GM23248 (cell line): ENCODE measurements around the gene TMOD3. TPM values are rescaled to one million over a fixed set of nuclear protein-coding genes. Genes with fewer than 3 reads are reported as not detected.
"Not testable (repeated sequence)": the region's sequence is repeated elsewhere in the genome, so short reads cannot be mapped to it uniquely, and the experiment has no call there.

Source experiments
- DNase-seq: peaks from one replicate; pipeline ENCODE4 v3.0.0-alpha.2; 2015
- H2AFZ ChIP-seq: fragments of 200-600 bp; sonication (generic); 2 replicates; pipeline ENCODE4 v1.6.1; 2016; ENCODE audit warnings: antibody characterized with exemption
- H3F3A ChIP-seq: fragments of 200-600 bp; sonication (generic); 2 replicates; pipeline ENCODE4 v1.6.1; 2016; ENCODE audit warnings: mild to moderate bottlenecking, antibody characterized with exemption, mixed run types; ENCODE audit not compliant: insufficient read depth
- H3K27ac ChIP-seq: fragments of 200-600 bp; sonication (generic); 2 replicates; pipeline ENCODE4 v1.5.1; 2016; ENCODE audit warnings: mild to moderate bottlenecking
- H3K27me3 ChIP-seq: fragments of 200-600 bp; sonication (generic); replicated peaks from 2 replicates; pipeline ENCODE4 v1.6.1; 2016; ENCODE audit warnings: mild to moderate bottlenecking; ENCODE audit not compliant: insufficient read depth
- H3K36me3 ChIP-seq: fragments of 200-600 bp; sonication (generic); 2 replicates; pipeline ENCODE4 v1.6.1; 2016; ENCODE audit warnings: low read depth, mild to moderate bottlenecking
- H3K4me1 ChIP-seq: fragments of 200-600 bp; sonication (generic); 2 replicates; pipeline ENCODE4 v1.6.1; 2016; ENCODE audit warnings: mild to moderate bottlenecking; ENCODE audit not compliant: insufficient read depth
- H3K4me2 ChIP-seq: fragments of 200-600 bp; sonication (generic); one replicate; pipeline ENCODE4 v1.6.1; 2016; ENCODE audit warnings: mild to moderate bottlenecking; ENCODE audit not compliant: unreplicated experiment
- H3K4me3 ChIP-seq: fragments of 200-600 bp; sonication (generic); 2 replicates; pipeline ENCODE4 v1.5.1; 2016; ENCODE audit warnings: mild to moderate bottlenecking
- H3K79me2 ChIP-seq: fragments of 200-600 bp; sonication (generic); 2 replicates; pipeline ENCODE4 v1.6.1; 2016; ENCODE audit warnings: mild to moderate bottlenecking; ENCODE audit not compliant: insufficient read depth
- H3K9ac ChIP-seq: fragments of 200-600 bp; sonication (generic); 2 replicates; pipeline ENCODE4 v1.6.1; 2016; ENCODE audit warnings: mild to moderate bottlenecking
- H3K9me2 ChIP-seq: fragments of 200-600 bp; sonication (generic); 2 replicates; pipeline ENCODE4 v1.6.1; 2016; ENCODE audit warnings: mixed run types, mild to moderate bottlenecking, moderate library complexity; ENCODE audit not compliant: insufficient read depth
- H3K9me3 ChIP-seq: fragments of 200-600 bp; sonication (generic); one replicate; pipeline ENCODE4 v1.6.1; 2017; ENCODE audit warnings: low read depth
- H4K20me1 ChIP-seq: fragments of 200-600 bp; sonication (generic); 2 replicates; pipeline ENCODE4 v1.6.0; 2016; ENCODE audit not compliant: insufficient read depth
- EZH2 ChIP-seq: fragments of 200-600 bp; sonication (generic); IDR thresholded peaks from 2 replicates; pipeline ENCODE4 v1.6.1; 2018; ENCODE audit warnings: antibody characterized with exemption, mild to moderate bottlenecking; ENCODE audit not compliant: insufficient read depth, poor library complexity, severe bottlenecking
- EZH2phosphoT487 ChIP-seq: fragments of 200-600 bp; sonication (generic); IDR thresholded peaks from 2 replicates; pipeline ENCODE4 v1.6.1; 2018; ENCODE audit warnings: antibody characterized with exemption, moderate library complexity, mild to moderate bottlenecking, low read depth; ENCODE audit not compliant: insufficient read depth
- WGBS, 2 experiments: methylation state at CpG; one replicate each; pipeline ENCODE4 v1.1.6; 2015 to 2017; ENCODE audit warnings: low lambda C conversion rate in 2 of 2, low coverage in 1 of 2; ENCODE audit errors: missing lambda C conversion rate in 2 of 2; 5-methylcytosine and 5-hydroxymethylcytosine counted together
- in situ Hi-C: fragments of 300-500 bp; cut with MboI; formaldehyde crosslinking; loops from 2 replicates; pipeline ENCODE4 v1.15.0; 2020
- polyA plus RNA-seq: library from polyadenylated mRNA; unstranded; fragments of >200 nt; fragmentation: Nextera tagmentation; extraction: Ambion mirVana; gene quantifications from 2 replicates; pipeline ENCODE4 v1.2.1, GENCODE V29; 2016
- total RNA-seq: library from RNA; depleted of rRNA; stranded (reverse); fragments of >200 nt; shearing (Covaris generic); gene quantifications from 2 replicates; pipeline ENCODE4 v1.2.3, GENCODE V29; 2014

TMOD3 gene
- total and polyA plus RNA-seq, 2 experiments from 2014 or later: 35.1 to 47.2 TPM

GRCh38 chr15:51783967-51784366 is 45.5 kb upstream of the TMOD3 start:
- no peak for DNase-seq
- no peaks in the 10 kb centered on the region for H3K27me3 ChIP-seq
- no peaks in the 10 kb centered on the region for H3K4me1 ChIP-seq
- no peak for TF ChIP-seq EZH2
- TF ChIP-seq EZH2phosphoT487: no peak
- no peaks in the 10 kb centered on the region for H3K9me3 ChIP-seq
- H3K79me2 ChIP-seq: no peaks in the 10 kb centered on the region
- in situ Hi-C loops: no loop called here
- H3F3A ChIP-seq: no peaks in the 10 kb centered on the region
- H2AFZ ChIP-seq: no peak overlapping the region
- H3K9ac ChIP-seq: no peak overlapping the region
- H3K4me2 ChIP-seq: no peak overlapping the region
- 92 to 94% methylated on average over 3 of the region's 3 CpGs for WGBS, 2 experiments
- no peak overlapping the region for H3K27ac ChIP-seq
- peaks cover 8% of the 10 kb centered on the region; the same call in 1 of the 2 replicates for H3K36me3 ChIP-seq
- H4K20me1 ChIP-seq: no peaks in the 10 kb centered on the region
- no peaks in the 10 kb centered on the region for H3K9me2 ChIP-seq
- no peak overlapping the region for H3K4me3 ChIP-seq

- in situ Hi-C loops, H3K4me3 ChIP-seq: not testable (repeated sequence)
- WGBS, 2 experiments: 90 to 94% methylated on average over 10 to 11 of the region's 11 CpGs
Measured at GRCh38 chr15:51787130-51787529, 42.3 kb upstream of the TMOD3 start.

DNA sequence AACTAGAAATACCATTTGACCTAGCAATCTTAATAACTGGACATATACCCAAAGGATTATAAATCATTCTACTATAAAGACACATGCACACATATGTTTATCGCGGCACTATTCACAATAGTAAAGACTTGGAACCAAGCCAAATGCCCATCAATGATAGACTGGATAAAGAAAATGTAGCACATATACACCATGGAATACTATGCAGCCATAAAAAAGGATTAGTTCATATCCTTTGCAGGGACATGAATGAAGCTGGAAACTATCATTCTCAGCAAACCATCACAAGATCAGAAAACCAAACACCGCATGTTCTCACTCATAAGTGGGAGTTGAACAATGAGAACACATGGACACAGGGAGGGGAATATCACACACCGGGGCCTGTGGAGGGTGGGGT is 37.0 kb upstream of the TMOD3 start:
- H4K20me1 ChIP-seq, H3K9me2 ChIP-seq, H3K27ac ChIP-seq, in situ Hi-C loops, H3K9me3 ChIP-seq, H3K4me2 ChIP-seq, H2AFZ ChIP-seq, H3F3A ChIP-seq, H3K9ac ChIP-seq, H3K36me3 ChIP-seq, H3K4me1 ChIP-seq, H3K79me2 ChIP-seq, H3K27me3 ChIP-seq, DNase-seq, H3K4me3 ChIP-seq: not testable (repeated sequence)
- 95 to 96% methylated on average over 4 of the region's 4 CpGs for WGBS, 2 experiments

More at GRCh38 chr15:51787130-51787529, 42.3 kb upstream of the TMOD3 start:
- H3F3A ChIP-seq, H3K27me3 ChIP-seq, H3K36me3 ChIP-seq, H3K27ac ChIP-seq, H3K9ac ChIP-seq, H2AFZ ChIP-seq, DNase-seq, H3K9me3 ChIP-seq, H3K4me2 ChIP-seq, H4K20me1 ChIP-seq, H3K9me2 ChIP-seq, H3K79me2 ChIP-seq, H3K4me1 ChIP-seq: not testable (repeated sequence)

- Histone ChIP-seq H3K9ac (no peak overlapping the region), H2AFZ (no peak overlapping the region), H3K4me1 (no peaks in the 10 kb centered on the region), H3K36me3 (no peaks in the 10 kb centered on the region), H3K9me3 (no peaks in the 10 kb centered on the region), H3K9me2 (no peaks in the 10 kb centered on the region), H4K20me1 (no peaks in the 10 kb centered on the region), H3F3A (no peaks in the 10 kb centered on the region; the same call in 1 of the 2 replicates), H3K27me3 (no peaks in the 10 kb centered on the region), H3K4me2 (no peak overlapping the region), H3K4me3 (no peak overlapping the region), H3K79me2 (no peaks in the 10 kb centered on the region), H3K27ac (no peak overlapping the region)
- no peak for TF ChIP-seq EZH2
- no peak for TF ChIP-seq EZH2phosphoT487
- no peak for DNase-seq
- WGBS, 2 experiments: 55 to 60% methylated on average over 4 of the region's 4 CpGs
- in situ Hi-C loops: no loop called here
Measured at GRCh38 chr15:51793521-51794305, 35.7 kb upstream of the TMOD3 start.
